WI38 (cell line): ENCODE measurements around the gene MCM9.

Experiments used
- H3K4me3 ChIP-seq: 2 replicates; pipeline ENCODE4 v1.5.1; 2011; ENCODE audit warnings: low read depth, mild to moderate bottlenecking, control low read depth, low read length
- TF ChIP-seq, protein P1 (sequence below): IDR thresholded peaks from 2 replicates; pipeline ENCODE4 v1.5.1; 2012; ENCODE audit warnings: low read depth, mild to moderate bottlenecking, control low read depth, low read length

Gene MCM9

DNA sequence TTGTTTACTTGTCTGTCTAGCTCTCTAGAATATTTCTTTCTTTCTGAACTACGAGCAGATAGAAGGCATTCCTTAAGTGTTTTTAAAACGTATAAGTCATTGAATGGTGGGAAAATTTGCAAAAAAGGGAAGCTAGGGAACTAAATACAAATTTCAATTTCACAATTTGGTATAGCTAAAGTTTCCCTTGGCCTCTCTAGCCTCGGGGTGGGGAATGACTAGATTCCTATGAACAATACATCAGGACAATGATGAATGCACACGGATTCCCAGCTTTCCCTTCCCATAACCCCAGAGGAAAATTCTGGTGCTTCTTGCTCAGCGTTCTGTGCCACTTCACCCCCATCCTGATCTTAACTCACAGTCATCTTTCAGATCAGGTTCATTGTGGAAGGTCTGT lies 154.3 kb downstream of the MCM9 start:
- no peak overlapping the region for H3K4me3 ChIP-seq
- TF ChIP-seq, protein P1, sequence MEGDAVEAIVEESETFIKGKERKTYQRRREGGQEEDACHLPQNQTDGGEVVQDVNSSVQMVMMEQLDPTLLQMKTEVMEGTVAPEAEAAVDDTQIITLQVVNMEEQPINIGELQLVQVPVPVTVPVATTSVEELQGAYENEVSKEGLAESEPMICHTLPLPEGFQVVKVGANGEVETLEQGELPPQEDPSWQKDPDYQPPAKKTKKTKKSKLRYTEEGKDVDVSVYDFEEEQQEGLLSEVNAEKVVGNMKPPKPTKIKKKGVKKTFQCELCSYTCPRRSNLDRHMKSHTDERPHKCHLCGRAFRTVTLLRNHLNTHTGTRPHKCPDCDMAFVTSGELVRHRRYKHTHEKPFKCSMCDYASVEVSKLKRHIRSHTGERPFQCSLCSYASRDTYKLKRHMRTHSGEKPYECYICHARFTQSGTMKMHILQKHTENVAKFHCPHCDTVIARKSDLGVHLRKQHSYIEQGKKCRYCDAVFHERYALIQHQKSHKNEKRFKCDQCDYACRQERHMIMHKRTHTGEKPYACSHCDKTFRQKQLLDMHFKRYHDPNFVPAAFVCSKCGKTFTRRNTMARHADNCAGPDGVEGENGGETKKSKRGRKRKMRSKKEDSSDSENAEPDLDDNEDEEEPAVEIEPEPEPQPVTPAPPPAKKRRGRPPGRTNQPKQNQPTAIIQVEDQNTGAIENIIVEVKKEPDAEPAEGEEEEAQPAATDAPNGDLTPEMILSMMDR = no peak

DNA sequence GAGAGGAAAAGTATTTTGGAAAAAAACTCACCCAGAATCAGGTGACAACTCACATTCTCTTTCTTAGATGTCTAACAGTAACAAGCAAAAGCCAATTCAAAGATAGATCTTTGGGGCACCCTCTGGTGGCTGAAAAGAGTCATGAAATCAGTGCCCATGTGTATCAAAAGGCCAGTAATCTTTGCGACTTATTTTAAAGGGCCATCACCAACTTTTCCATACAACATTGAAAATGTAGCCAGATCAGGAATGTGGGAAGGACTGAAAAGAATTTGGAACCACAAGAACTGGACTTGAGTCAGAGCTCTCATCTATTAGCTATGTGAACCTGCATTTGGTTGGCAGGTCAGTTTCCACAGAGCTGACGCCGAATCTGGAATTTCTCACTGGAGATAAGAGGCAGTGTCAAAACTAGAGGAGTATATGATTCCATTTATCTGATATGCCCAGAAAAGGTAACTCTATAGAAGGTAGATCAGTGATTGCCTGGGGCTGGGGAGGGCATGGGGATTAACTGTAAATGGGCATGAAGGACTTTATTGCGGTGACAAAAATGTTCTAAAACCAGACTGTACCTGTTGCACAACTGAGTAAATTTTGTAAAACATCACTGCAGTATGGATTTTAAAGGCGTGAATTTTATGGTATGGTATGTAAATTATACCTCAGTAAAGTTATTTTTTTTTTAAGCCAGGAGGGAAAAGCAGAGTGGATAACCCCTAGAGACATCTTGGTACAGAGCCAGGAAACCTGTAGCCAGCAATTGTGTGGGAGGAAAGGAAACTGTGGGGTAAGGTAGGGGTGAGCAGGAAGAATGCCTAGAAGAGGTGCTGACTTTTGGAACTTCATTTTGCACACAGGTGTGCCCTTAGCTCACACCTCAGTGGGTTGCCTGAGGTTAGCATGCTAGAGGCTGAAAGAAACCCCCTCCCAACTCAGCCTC lies 158.1 kb downstream of the MCM9 start:
- H3K4me3 ChIP-seq = no peak overlapping the region
- TF ChIP-seq, protein P1 = peak; percentile 62

DNA sequence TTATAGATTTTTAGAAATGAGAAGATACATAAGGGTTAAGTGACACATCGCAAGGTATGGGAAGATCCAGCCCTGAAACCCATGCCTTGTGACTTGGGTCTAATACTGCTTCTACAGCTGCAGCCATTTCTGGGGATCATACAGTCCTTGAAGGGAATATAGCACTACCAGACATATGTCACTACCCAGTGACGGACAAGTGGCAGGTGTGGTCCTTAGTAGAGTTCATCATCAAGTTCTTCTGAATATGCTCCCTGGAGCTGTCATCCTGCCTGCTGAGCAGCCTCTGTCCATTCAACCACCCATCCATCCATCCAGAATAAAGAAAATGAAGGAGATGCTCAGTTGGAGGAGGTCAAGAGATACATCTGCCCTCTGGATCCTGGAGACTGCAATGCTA lies 159.6 kb downstream of the MCM9 start:
- TF ChIP-seq, protein P1 = no peak
- no peak overlapping the region for H3K4me3 ChIP-seq

DNA sequence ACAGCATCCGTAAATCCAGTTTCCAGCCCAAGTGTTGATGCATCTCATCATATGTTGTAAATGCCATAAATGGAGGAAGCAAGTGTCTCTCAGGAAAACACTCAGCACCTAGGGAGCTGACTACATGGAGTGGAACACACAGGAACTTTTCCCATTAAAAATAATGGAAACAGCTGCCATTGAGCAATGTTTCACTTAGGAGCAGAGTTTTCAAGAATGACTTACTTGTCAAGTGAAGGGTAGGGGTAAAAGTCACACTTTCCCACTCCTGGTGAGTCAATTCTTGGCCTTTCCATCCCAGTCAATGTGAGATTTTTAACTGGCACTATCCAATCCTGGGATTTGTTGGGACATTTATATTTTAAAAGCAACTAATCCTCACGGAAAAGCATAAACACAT lies 160.4 kb downstream of the MCM9 start:
- TF ChIP-seq, protein P1 = no peak

DNA sequence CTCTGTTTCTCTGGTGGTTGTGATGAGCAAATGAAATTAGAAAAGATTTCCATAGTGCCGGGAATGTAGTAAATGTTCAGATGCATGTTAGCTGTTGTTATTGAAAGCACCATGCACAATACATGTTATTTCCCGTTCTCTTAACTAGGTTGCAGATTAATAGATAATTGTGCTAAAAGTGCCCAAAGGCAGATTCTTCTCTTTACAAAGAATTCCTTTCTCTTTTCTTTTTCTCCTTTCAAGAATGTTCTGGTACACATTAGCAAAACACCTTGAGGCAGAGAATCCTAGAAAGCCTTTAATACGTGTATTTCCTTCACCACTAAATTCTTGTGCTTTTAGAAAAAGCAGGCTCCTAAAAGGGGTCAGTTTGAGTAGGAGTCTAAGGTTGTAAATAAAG lies 162.1 kb downstream of the MCM9 start:
- no peak overlapping the region for H3K4me3 ChIP-seq
- TF ChIP-seq, protein P1 = no peak

More for the DNA sequence above, 160.4 kb downstream of the MCM9 start:
- no peak overlapping the region for H3K4me3 ChIP-seq

DNA sequence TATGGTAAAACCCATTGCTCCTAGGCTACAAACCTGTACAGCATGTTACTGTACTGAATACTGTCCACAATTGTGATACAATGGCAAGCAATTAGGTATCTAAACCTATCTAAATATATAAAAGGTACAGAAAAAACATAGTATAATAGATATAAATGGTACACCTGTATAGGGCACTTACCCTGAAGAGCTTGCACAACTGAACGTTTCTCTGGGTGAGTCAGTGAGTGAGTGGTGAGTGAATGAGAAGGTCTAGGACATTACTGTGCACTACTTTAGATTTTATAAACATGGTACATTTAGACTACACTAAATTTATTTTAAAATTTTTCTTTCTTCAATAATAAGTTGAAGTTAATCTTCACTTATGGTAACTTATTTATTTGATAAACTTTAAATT lies 163.7 kb downstream of the MCM9 start:
- TF ChIP-seq, protein P1 = no peak
- H3K4me3 ChIP-seq = no peak overlapping the region

DNA sequence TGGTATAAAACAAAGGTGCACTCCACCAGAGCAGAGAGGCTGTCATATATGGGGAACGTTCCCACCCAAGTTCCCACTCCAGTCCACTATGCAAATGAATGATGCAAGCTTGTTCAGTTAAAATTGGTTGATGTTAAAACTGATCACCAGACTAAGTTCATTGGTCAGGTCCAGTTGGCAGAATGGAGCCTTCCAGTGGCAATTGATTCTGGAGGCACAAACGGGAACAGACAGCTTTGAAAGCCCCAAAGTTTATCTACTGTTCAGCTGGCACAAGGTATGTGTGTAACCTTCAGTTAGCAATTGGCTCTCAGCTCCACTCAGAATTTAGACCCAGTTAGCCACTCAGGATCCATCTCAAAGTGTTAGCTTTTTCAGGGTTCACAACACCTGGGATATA lies 164.1 kb downstream of the MCM9 start:
- TF ChIP-seq, protein P1 = no peak
- no peak overlapping the region for H3K4me3 ChIP-seq
